ENCODE measurements around the gene AAK1. TPM values are rescaled to one million over a fixed set of nuclear protein-coding genes. Genes with fewer than 3 reads are reported as not detected.

Gene AAK1
- polyA plus RNA-seq, 1 donor (not counting 4 experiments of a cell fraction or from before 2014, with no cell fraction given), result 12.3 TPM

DNA sequence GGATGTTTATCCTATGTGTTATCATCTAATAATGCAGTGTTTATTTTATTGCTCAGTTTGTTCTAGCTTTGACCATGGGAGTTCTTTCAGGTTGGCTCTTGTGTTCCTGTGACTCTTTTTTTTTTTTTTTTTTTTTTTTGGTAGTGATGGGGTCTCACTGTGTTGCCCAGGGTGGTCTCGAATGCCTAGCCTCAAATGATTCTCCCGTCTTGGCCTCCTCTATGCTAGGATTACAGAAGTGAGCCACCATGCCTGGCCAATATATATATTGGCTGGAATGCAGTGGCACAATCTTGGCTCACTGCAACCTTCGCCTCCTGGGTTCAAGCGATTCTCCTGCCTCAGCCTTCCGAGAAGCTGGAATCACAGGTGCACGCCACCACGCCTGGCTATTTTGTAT, 187.4 kb downstream of the AAK1 start:
- Histone ChIP-seq H3K9me1 (ENCODE audit: control insufficient read depth, extremely low read depth, insufficient read depth, low read length) (no peaks in the 10 kb centered on the region), H3K9ac (ENCODE audit: control insufficient read depth, extremely low read depth, insufficient read depth, low read length) (no peak overlapping the region), H3K4me2 (ENCODE audit: control insufficient read depth, extremely low read depth, insufficient read depth, low read depth, low read length) (no peak overlapping the region), H3K9me3 (ENCODE audit: control insufficient read depth, low read depth, low read length) (no peaks in the 10 kb centered on the region), H3K4me1 (ENCODE audit: control insufficient read depth, extremely low read depth, insufficient read depth, low read length) (no peaks in the 10 kb centered on the region), H3K36me3 (ENCODE audit: control insufficient read depth in 2 of 2, extremely low read depth in 1 of 2, insufficient read depth in 2 of 2, low read length in 2 of 2) (no peaks in the 10 kb centered on the region), H2AFZ (ENCODE audit: control insufficient read depth, low read length) (no peak overlapping the region), H3K79me2 (ENCODE audit: control insufficient read depth, insufficient read depth, low read length) (no peaks in the 10 kb centered on the region), H3K27me3 (ENCODE audit: control insufficient read depth, extremely low read depth, insufficient read depth, low read length) (no peaks in the 10 kb centered on the region), H4K20me1 (ENCODE audit: control insufficient read depth, extremely low read depth, insufficient read depth, low read length) (no peaks in the 10 kb centered on the region), H3K27ac (ENCODE audit: control insufficient read depth, insufficient read depth, low read length) (no peak overlapping the region), H3K4me3 (ENCODE audit: control insufficient read depth in 2 of 3, extremely low read depth in 1 of 3, insufficient read depth in 2 of 3, low read depth in 1 of 3, low read length in 3 of 3) (no peak overlapping the region)
- no peak for DNase-seq (ENCODE audit: low read depth, low spot score)
- dilution Hi-C loops (cut with MboI; ENCODE audit: extremely low pct_ligation_motif_present, low sequenced_read_pairs), result no loop called here
- no peak for FAIRE-seq
- TF ChIP-seq EZH2 (IDR thresholded peaks at IDR 0.05; ENCODE audit: low read length) (no peak), CTCF (optimal IDR thresholded peaks at IDR 0.05 in 1 of 3, IDR thresholded peaks at IDR 0.05 in 1 of 3, conservative IDR thresholded peaks at IDR 0.05 in 1 of 3; ENCODE audit: extremely low read depth in 1 of 3, insufficient read depth in 2 of 3, low read length in 3 of 3) (no peak)

DNA sequence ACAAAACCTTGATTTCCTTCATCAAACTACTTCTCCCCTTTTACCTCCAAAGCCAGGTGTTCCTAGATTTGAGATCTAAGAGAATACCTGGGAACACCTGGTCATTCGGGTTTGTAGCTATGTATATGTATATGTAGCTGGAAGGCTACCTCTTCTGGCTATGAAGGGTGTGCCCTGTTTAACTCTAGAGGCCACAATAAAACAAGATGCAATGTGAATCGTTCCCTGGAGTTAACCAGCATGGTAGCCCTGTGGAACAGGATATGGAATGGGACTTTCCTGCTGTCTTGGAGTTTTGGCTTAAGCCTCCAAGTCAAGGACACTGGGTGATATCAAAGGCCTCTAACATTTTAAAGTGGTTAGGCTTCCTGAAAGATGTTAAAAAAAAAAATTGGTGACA, 188.6 kb downstream of the AAK1 start:
- TF ChIP-seq EZH2 (IDR thresholded peaks at IDR 0.05; ENCODE audit: low read length), result no peak
- TF ChIP-seq CTCF (optimal IDR thresholded peaks at IDR 0.05 in 1 of 3, IDR thresholded peaks at IDR 0.05 in 1 of 3, conservative IDR thresholded peaks at IDR 0.05 in 1 of 3; ENCODE audit: extremely low read depth in 1 of 3, insufficient read depth in 2 of 3, low read length in 3 of 3), result no peak
- DNase-seq (ENCODE audit: low read depth, low spot score), result no peak
- no peak overlapping the region for H3K9ac ChIP-seq (ENCODE audit: control insufficient read depth, extremely low read depth, insufficient read depth, low read length)
- H3K4me3 ChIP-seq (ENCODE audit: control insufficient read depth in 2 of 3, extremely low read depth in 1 of 3, insufficient read depth in 2 of 3, low read depth in 1 of 3, low read length in 3 of 3), result no peak overlapping the region
- FAIRE-seq, result no peak
- H3K4me2 ChIP-seq (ENCODE audit: control insufficient read depth, extremely low read depth, insufficient read depth, low read depth, low read length), result no peak overlapping the region
- H3K27ac ChIP-seq (ENCODE audit: control insufficient read depth, insufficient read depth, low read length), result no peak overlapping the region
- no peaks in the 10 kb centered on the region for H4K20me1 ChIP-seq (ENCODE audit: control insufficient read depth, extremely low read depth, insufficient read depth, low read length)
- H3K36me3 ChIP-seq (ENCODE audit: control insufficient read depth in 2 of 2, extremely low read depth in 1 of 2, insufficient read depth in 2 of 2, low read length in 2 of 2), result no peaks in the 10 kb centered on the region
- dilution Hi-C loops (cut with MboI; ENCODE audit: extremely low pct_ligation_motif_present, low sequenced_read_pairs), result no loop called here
- no peaks in the 10 kb centered on the region for H3K4me1 ChIP-seq (ENCODE audit: control insufficient read depth, extremely low read depth, insufficient read depth, low read length)
- H3K79me2 ChIP-seq (ENCODE audit: control insufficient read depth, insufficient read depth, low read length), result no peaks in the 10 kb centered on the region
- no peaks in the 10 kb centered on the region for H3K9me3 ChIP-seq (ENCODE audit: control insufficient read depth, low read depth, low read length)
- H2AFZ ChIP-seq (ENCODE audit: control insufficient read depth, low read length), result no peak overlapping the region
- no peaks in the 10 kb centered on the region for H3K27me3 ChIP-seq (ENCODE audit: control insufficient read depth, extremely low read depth, insufficient read depth, low read length)
- no peaks in the 10 kb centered on the region for H3K9me1 ChIP-seq (ENCODE audit: control insufficient read depth, extremely low read depth, insufficient read depth, low read length)

Data from keratinocyte (primary cell).